ENCODE measurements around the gene GRIN2D.
"Not testable (repeated sequence)": the region's sequence is repeated elsewhere in the genome, so short reads cannot be mapped to it uniquely, and the experiment has no call there.

Gene GRIN2D

GRCh38 chr19:48372904-48373303 is 20.6 kb upstream of the GRIN2D start:
- DNase-seq: no peak

GRCh38 chr19:48373567-48373966 is 19.9 kb upstream of the GRIN2D start:
- no peak for DNase-seq

GRCh38 chr19:48378194-48378570 is 15.3 kb upstream of the GRIN2D start:
- DNase-seq: no peak

- no peak for DNase-seq
These were observed 14.4 kb upstream of the GRIN2D start for GRCh38 chr19:48379058-48379457.

- no peak for DNase-seq
These were observed 12.1 kb upstream of the GRIN2D start for GRCh38 chr19:48381178-48381950.

GRCh38 chr19:48382286-48382685 is 11.2 kb upstream of the GRIN2D start:
- no peak for DNase-seq

GRCh38 chr19:48385461-48386087 is 7.9 kb upstream of the GRIN2D start:
- DNase-seq: no peak

GRCh38 chr19:48386981-48387380 is 6.5 kb upstream of the GRIN2D start:
- DNase-seq: no peak

GRCh38 chr19:48390188-48391099 is 3.0 kb upstream of the GRIN2D start:
- peak; percentile 66 for DNase-seq

- peak; percentile 75 for DNase-seq
These were observed 2.1 kb upstream of the GRIN2D start, which contains the start of gene KDELR1 for GRCh38 chr19:48391100-48392005. KDELR1 (minus strand) TSS chr19:48391551; CDS start chr19:48391358, 193 bp downstream.

- DNase-seq: not testable (repeated sequence)
These were observed 1.5 kb upstream of the GRIN2D start for GRCh38 chr19:48392006-48392344.

- DNase-seq: no peak
These were observed 459 bp upstream of the GRIN2D start for GRCh38 chr19:48392860-48393558.

GRCh38 chr19:48394331-48395169 is 1.1 kb downstream of the GRIN2D start:
- DNase-seq: no peak

GRCh38 chr19:48395170-48395455 is 1.6 kb downstream of the GRIN2D start:
- DNase-seq: no peak

GRCh38 chr19:48395499-48395898 is 2.0 kb downstream of the GRIN2D start:
- no peak for DNase-seq

GRCh38 chr19:48396016-48396823 is 2.8 kb downstream of the GRIN2D start:
- no peak for DNase-seq

- DNase-seq: no peak
These were observed 3.3 kb downstream of the GRIN2D start for GRCh38 chr19:48396824-48397176.

- no peak for DNase-seq
These were observed 4.0 kb downstream of the GRIN2D start for GRCh38 chr19:48397263-48398101.

- DNase-seq: no peak
These were observed 4.6 kb downstream of the GRIN2D start for GRCh38 chr19:48398102-48398374.

Data from activated CD8-positive, alpha-beta memory T cell treated with anti-CD3 and anti-CD28 coated beads, Interleukin-2, amount 50 U/mL, for 4 hours (primary cell).